Smooth muscle cell of trachea (primary cell): ENCODE data around the gene SEMA5B. TPM values are rescaled to one million over a fixed set of nuclear protein-coding genes. Genes with fewer than 3 reads are reported as not detected.

ENCODE experiments used
- total RNA-seq: library from RNA; depleted of rRNA; stranded (reverse); fragments of >200 nt; gene quantifications from 2 replicates; pipeline ENCODE4 v1.2.1, GENCODE V29; 2014

SEMA5B gene, protein sequence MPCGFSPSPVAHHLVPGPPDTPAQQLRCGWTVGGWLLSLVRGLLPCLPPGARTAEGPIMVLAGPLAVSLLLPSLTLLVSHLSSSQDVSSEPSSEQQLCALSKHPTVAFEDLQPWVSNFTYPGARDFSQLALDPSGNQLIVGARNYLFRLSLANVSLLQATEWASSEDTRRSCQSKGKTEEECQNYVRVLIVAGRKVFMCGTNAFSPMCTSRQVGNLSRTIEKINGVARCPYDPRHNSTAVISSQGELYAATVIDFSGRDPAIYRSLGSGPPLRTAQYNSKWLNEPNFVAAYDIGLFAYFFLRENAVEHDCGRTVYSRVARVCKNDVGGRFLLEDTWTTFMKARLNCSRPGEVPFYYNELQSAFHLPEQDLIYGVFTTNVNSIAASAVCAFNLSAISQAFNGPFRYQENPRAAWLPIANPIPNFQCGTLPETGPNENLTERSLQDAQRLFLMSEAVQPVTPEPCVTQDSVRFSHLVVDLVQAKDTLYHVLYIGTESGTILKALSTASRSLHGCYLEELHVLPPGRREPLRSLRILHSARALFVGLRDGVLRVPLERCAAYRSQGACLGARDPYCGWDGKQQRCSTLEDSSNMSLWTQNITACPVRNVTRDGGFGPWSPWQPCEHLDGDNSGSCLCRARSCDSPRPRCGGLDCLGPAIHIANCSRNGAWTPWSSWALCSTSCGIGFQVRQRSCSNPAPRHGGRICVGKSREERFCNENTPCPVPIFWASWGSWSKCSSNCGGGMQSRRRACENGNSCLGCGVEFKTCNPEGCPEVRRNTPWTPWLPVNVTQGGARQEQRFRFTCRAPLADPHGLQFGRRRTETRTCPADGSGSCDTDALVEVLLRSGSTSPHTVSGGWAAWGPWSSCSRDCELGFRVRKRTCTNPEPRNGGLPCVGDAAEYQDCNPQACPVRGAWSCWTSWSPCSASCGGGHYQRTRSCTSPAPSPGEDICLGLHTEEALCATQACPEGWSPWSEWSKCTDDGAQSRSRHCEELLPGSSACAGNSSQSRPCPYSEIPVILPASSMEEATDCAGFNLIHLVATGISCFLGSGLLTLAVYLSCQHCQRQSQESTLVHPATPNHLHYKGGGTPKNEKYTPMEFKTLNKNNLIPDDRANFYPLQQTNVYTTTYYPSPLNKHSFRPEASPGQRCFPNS
- not detected in 2 replicates for total RNA-seq

DNA sequence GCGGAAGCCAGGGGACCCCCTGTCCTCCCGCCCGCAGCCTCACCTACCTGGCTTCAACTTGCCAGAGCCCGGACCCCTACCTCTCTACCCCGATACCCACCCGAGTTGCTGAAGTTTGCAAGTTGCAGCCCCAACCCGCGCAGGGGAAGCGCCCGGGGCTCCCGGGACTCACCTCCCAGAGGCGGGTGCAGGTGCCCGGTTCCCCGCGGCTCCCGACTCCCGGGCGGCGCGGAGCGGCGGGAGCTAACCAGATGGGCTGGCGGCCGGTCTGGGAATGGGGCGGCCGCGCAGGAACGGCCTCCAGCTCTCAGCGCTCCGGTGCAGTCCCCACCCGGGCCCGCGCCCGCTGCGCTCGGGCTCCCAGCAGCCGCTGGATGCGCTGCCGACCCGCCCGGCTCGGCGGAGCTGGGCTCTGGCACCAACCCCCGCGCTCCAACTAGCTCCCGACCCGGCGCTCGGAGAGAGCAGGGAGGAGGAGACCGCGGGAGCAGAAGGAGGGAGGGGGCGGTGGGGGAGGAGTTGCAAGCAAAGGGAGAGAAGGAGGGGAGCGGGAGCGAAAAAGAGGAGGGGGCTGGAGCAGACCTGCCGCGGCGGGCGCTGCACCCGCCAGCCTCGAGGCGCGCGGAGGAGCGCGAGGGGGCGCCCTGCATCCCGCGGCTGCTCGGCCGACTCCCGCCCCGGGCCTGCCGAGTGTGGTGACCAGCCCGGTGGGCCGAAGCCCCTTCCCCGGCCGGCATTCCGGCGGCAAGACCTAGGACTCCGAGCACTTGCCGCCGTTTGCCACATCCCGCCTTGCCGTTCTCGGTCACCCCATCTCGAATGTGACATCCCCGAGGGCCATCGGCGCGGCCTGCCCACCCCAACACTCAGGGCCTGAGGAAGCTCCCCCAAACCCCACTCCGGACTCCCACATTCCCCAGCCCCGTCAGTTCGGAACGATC, at the start of gene SEMA5B:
SEMA5B (minus strand) TSS at position 472 of the 941 bp plus-strand sequence. CDS start 66,500 bp downstream, outside the sequence.

DNA sequence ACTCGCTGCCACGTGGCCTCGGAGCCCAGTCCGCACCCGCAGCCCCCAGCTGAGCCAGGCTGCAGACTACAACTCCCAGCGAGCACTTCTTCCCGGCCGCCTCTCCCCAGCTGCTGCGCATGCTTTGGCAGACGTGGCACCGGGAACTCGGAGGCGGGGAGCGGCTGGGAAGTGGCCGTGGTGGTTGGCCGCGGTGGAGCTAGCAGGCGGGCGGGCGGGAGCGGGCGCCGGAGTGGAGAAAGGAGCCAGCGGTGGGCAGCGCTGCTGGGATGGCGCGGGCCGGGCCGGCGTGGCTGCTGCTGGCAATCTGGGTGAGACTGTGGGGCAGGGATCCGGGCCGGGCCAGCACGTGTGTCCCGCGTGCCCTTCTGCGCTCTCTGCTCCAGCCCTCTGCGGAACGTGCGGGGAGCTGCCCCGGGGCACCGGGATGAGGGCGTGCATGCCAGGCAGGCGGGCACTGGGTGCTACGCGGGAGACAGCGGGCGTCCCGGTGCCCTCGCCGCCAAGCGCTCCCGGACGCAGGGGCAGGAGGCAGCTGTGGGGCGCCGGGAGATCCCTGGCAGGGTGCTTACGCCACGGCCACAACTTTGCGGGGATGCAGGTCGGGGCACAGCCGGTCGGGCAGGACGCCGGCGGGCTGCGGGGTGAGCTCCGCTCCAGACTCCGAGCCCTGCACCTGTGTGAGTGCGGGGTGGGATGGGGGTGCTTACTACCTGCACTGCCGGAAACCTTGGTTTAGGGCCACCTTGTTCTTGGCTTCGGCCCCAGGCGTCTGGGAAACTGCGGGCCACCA, 39.5 kb upstream of the SEMA5B start, which contains the start of gene PDIA5:
PDIA5 (plus strand) TSS at position 130 of the 793 bp plus-strand sequence; CDS start at position 270, 140 bp downstream.

Other genes with a start within 250 kb of the SEMA5B start
- 6.8 and 9.1 TPM in 2 replicates for gene HSPBAP1, start 233.9 kb downstream of the SEMA5B start, total RNA-seq
- gene SLC49A4, start 232.7 kb downstream of the SEMA5B start, total RNA-seq, result 21.4 and 25.1 TPM in 2 replicates
- 35.7 and 46.3 TPM in 2 replicates for gene PDIA5, start 39.3 kb upstream of the SEMA5B start, total RNA-seq
- gene SEC22A, start 174.2 kb upstream of the SEMA5B start, total RNA-seq, result 51.3 and 67.2 TPM in 2 replicates